ENCODE results near the gene ASAP2.

ASAP2 gene

DNA sequence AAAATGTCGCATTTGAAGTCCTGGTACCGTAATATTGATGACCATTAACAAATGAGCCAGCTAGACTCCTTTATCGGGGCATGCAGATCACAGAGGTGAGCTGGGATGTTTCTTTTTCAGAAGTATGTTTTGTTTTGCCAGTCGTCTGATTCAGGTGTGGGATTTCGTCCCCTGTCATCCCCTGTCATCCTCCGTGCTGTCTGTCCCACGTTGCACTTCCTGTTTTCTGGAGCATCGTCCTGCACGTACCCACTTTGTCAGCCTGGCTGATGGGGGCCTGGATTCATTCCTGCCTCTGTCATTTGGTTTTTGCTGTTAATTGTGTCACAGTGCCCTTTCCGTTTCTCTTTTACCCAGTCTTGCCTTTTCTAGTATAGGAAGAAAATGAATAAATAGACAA lies 72.8 kb downstream of the ASAP2 start:
- no peak for DNase-seq

DNA sequence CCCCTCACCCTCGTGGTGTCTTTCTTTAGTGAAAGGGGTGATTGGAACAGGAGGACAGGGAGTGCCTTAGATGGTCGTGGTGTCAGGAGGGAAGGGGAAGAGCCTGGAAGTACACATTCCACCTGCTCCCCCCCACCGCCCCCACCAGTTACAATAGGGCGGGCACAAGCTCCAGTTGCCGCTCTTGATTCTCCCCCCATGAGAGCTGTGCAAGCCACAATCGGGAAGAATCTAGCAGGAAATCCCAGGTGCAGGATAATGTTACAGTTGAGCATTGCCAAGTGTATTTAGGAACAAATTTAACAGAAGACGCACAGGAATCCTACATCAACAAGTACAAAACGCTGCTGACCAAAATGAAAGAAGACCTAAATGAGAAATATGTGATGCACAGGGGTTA lies 73.6 kb downstream of the ASAP2 start:
- DNase-seq: no peak

- no peak for DNase-seq
Observed at GRCh38 chr2:9281145-9281544, 74.5 kb downstream of the ASAP2 start.

DNA sequence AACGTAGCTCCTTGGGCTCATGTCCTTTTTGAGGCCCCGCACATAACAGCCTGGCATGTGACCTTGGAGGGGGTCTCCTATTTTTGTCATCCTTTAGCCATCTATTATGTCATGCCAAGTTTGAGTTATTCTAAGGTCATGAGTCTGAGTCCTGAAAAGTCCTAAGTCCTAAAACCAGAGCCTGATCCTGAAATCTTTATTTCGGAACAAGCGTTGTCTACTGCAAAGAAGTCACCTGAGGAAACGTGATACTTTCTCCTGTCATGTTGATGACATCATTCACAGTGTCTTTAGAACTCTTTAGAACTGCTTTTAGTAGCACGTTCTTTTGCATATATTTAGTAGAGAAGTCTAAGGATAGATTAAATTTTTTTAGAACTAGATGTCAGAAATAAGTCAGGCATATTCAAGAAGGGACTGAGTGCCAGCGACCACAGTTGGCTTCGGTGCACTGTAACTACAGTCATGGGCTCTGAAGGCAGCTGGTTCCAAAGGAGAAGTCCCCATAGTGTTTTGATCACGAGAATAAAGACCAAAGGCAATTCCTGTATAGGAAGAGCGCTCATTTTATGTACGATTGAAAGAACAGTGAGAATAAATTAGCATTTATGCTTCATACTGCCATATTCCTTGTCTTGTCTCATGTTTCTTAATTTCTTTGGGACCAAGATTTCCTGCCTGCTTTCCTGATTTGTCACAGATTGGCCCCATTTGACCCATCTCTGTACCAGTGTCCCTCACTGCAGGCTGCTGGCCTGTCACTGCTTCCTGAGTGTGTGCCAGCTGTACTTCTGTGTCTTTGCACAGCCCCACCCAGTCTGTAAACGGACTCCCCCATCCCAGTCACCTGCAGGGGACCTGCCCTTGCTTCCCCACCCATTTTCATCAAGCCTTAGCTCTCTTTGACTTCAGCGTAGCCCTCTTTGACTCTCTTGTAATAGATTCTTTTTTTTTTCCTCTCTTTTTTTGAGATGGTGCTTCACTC lies 75.8 kb downstream of the ASAP2 start:
- DNase-seq: no peak

DNA sequence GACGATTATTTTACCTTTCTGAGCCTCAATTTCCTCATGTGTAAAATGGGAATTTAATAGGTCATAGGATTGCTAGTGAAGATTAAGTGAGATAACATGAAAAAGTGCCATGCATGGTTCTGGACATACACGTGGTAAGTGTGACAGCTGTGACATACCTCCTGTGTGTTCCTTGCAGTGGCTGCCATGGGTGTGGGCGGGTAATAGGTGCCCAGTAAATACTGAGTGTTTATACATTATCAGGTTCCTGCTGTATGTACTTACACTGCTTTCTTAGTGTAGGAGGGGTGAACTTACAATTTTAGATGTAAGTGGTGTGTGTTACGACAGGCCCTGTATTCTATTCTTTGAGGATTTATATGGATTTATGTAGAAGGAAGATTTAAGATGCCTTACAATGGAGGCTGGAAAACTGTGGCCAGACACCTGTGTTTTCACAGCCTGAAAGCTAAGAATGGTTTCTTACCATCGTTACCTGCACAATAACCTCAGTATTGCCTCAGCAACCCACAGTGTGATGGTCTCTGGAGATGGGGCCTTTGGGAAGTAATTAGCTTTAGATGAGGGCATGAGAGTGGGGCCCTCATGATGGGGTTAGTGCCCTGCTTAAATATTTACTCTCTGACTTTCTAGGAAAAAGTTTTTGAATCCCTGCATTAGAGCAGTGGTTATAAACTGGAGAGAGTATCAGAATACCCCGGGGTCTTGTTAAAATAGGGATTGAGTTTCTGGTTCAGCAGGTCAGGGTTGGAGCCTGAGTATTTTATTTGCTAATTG lies 78.1 kb downstream of the ASAP2 start:
- no peak for DNase-seq

GRCh38 chr2:9285385-9285920 lies 78.8 kb downstream of the ASAP2 start:
- no peak for DNase-seq

GRCh38 chr2:9285921-9286320 lies 79.3 kb downstream of the ASAP2 start:
- no peak for DNase-seq

GRCh38 chr2:9286554-9287399 lies 80.2 kb downstream of the ASAP2 start:
- peak; percentile 12 for DNase-seq

GRCh38 chr2:9287400-9288045 lies 80.9 kb downstream of the ASAP2 start:
- peak; percentile 98 for DNase-seq

GRCh38 chr2:9288233-9288632 lies 81.6 kb downstream of the ASAP2 start:
- DNase-seq: peak; percentile 84

DNA sequence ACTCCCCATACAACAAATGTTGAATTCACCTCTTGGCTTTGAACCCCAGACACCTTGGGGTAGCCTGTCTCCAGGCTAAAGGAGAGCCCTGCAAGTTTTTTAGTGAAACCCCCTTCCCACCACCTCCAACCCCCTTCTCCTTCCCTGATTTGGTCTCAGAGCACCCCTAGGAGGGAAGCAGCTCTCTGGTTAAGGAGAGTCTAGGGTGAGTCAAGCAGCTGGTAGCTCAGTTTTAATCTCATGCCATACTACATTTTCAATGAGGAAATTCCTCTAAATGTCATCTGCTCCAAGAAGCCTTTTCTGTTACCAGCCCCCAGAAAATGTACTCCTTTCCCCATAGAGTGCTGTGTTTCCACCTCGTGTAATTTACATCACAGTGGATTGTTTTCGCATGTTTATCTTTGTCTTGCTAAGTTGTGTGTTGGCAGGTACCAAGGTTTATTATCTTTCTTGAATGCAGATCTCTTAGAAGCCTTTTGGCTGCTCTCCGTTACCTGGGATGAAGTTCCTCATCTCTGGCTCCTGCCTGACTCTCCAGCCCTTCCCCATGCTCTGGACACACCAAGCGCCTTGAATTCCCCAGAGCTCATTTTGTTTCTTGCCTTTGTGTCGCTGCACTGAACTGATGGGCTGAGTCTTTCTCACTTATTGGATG lies 82.2 kb downstream of the ASAP2 start:
- peak; percentile 48 for DNase-seq

- DNase-seq: peak; percentile 12
Observed at GRCh38 chr2:9291331-9291730, 84.7 kb downstream of the ASAP2 start.

DNA sequence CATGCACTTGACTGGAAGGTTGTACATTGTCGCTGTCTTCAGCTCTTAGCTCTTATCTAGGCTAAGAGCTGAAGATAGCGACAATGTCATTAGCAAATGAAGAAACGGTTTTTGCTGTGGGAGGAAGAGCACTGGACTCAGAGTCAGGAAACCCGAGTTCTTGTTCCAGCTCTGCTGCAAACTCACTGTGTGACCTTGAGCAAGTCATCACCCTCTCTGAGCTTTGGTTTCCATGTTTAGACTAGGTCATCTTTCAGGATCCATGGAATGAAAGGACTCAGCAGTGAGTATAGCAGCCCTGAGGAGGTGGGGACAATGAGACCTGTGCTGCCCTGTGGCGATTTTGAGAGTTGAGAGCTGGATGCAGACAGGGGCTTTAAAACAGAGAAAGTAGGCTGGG lies 85.3 kb downstream of the ASAP2 start:
- DNase-seq: no peak

DNA sequence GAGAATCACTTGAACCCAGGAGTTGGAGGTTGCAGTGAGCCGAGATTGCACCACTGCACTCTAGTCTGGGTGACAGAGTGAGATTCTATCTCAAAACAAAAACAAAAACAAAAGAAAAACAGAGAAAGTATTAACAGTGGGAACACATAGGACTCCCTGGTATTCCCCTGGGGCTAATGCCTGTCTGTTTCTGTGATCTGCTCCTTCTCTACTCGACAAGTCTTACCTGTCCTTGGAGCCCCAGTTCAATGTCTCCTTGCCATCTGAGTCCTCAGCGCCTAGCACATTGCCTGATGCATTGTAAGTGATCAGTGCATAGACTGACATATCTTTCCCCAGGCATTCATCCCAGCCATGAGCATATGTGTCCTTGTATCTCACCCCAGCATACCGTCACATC lies 85.8 kb downstream of the ASAP2 start:
- no peak for DNase-seq

- no peak for DNase-seq
Observed at GRCh38 chr2:9294764-9295163, 88.2 kb downstream of the ASAP2 start.

GRCh38 chr2:9296559-9296958 lies 89.9 kb downstream of the ASAP2 start:
- DNase-seq: no peak

DNA sequence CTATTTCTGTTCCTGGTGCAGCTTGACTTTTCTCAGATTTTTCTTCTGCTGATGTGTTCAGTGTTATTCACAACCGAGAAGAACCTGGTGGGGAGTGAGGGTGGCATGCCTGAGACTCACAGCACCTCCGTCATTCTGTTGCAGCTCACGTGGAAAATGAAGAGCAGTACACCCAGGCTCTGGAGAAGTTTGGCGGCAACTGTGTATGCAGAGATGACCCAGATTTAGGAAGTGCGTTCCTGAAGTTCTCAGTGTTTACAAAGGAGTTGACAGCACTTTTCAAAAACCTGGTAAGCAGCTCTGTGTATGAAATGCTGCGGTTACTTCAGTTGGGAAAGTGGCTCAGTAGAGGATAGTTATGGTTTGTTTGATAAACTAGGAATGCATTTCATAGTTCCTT lies 90.5 kb downstream of the ASAP2 start:
- DNase-seq: no peak

GRCh38 chr2:9297807-9298206 lies 91.2 kb downstream of the ASAP2 start:
- no peak for DNase-seq

DNA sequence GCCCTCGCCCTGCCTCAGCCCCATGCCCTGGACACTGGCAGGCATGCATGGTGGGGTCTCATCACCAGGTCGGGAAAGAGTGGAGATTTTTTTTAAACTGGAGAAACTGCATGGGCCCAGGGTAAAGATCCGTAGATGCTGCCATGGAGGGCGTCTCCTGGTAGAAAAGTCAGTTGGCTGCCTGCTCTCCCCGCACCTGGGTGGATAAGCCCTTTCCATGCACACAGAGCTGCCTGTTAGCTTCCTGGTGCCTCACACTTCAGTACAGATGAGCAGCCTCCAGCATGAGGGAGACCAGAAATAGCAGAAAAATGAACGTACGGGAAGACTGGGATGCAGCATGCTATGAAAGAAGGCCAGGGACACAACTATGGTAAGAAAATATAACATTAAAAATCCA lies 92.0 kb downstream of the ASAP2 start:
- no peak for DNase-seq

GRCh38 chr2:9299161-9300100 lies 92.8 kb downstream of the ASAP2 start:
- peak; percentile 23 for DNase-seq
